Breast epithelium (tissue), 3 donors: ENCODE results near the gene MBD2.
A peak's percentile ranks its signal among the peaks of the same experiment; 100 is the strongest.

ENCODE experiments used
- POLR2AphosphoS5 ChIP-seq, 3 donors: sonication (generic); formaldehyde crosslinking; IDR thresholded peaks; one replicate each; pipeline ENCODE4 v1.6.1; 2017; ENCODE audit warnings: antibody characterized with exemption in 3 of 3
- TF ChIP-seq, protein P1 (sequence below), 3 donors: fragments of 450-650 bp; IDR thresholded peaks; one replicate each; pipeline ENCODE4 v1.5.1; 2016 to 2017; ENCODE audit warnings: antibody characterized with exemption in 3 of 3, mild to moderate bottlenecking in 3 of 3, moderate library complexity in 3 of 3

DNA sequence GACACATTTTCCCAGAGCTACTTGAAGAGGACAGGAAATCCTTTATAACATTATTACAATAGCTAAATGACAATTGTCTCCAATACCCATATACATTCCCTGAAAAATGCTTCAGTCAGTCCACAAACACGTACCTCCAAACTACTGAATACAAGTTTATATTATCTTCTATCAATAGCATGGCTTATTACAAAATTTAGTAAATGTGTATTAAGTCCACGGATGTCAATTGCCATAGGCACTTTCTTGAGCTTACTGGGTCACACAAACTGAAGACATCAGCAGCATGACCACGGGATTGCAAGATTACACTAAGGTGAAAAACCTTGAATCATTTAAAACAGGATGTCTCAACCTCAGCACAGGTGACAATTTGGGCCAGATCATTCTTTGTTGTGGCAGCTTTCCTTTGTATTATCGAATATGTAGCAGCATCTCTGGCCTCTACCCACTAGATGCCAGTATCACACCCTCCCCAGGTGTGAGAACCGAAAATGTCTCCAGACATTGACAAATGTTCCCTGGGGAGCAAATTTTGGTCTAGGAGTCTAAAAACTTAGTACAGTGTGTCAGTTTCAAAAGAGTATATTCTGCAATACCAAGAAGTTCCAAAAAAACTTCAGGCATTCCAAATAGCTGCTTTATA is 1.4 kb downstream of the MBD2 start:
- TF ChIP-seq, protein P1, sequence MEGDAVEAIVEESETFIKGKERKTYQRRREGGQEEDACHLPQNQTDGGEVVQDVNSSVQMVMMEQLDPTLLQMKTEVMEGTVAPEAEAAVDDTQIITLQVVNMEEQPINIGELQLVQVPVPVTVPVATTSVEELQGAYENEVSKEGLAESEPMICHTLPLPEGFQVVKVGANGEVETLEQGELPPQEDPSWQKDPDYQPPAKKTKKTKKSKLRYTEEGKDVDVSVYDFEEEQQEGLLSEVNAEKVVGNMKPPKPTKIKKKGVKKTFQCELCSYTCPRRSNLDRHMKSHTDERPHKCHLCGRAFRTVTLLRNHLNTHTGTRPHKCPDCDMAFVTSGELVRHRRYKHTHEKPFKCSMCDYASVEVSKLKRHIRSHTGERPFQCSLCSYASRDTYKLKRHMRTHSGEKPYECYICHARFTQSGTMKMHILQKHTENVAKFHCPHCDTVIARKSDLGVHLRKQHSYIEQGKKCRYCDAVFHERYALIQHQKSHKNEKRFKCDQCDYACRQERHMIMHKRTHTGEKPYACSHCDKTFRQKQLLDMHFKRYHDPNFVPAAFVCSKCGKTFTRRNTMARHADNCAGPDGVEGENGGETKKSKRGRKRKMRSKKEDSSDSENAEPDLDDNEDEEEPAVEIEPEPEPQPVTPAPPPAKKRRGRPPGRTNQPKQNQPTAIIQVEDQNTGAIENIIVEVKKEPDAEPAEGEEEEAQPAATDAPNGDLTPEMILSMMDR (IDR thresholded peaks at IDR 0.05), result peak in 2 of 3 donors; percentile 30 to 31
- no peak for TF ChIP-seq POLR2AphosphoS5 (IDR thresholded peaks at IDR 0.05)
